ENCODE data around the gene FHAD1.

GRCh38 chr1:15362096-15362736 lies 115.2 kb downstream of the FHAD1 start:
- TF ChIP-seq, protein P1, sequence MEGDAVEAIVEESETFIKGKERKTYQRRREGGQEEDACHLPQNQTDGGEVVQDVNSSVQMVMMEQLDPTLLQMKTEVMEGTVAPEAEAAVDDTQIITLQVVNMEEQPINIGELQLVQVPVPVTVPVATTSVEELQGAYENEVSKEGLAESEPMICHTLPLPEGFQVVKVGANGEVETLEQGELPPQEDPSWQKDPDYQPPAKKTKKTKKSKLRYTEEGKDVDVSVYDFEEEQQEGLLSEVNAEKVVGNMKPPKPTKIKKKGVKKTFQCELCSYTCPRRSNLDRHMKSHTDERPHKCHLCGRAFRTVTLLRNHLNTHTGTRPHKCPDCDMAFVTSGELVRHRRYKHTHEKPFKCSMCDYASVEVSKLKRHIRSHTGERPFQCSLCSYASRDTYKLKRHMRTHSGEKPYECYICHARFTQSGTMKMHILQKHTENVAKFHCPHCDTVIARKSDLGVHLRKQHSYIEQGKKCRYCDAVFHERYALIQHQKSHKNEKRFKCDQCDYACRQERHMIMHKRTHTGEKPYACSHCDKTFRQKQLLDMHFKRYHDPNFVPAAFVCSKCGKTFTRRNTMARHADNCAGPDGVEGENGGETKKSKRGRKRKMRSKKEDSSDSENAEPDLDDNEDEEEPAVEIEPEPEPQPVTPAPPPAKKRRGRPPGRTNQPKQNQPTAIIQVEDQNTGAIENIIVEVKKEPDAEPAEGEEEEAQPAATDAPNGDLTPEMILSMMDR (IDR thresholded peaks at IDR 0.05) = no peak
- no peak for TF ChIP-seq POLR2A (IDR thresholded peaks at IDR 0.05)

Measured in Peyer's patch (tissue), 4 donors.